Measurements from ENCODE around the gene PPHLN1.

DNA sequence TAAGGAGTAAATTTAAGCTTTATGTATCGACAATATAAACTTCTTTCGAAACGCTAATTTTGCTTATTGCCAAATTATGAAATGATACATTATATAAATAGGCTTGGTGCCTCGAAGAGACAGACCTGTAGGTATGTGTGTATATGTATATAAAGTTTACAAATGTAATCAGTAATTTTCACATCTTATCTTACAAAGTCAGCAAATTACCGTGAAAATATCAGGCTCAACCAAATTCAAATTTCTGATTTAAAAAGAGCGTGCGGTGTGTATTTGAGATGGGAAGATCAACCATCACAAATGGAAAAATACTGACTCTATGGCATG is 678 bp upstream of the PPHLN1 start:
- no peak for TF ChIP-seq POLR2A (IDR thresholded peaks at IDR 0.05)
- TF ChIP-seq, protein P1, sequence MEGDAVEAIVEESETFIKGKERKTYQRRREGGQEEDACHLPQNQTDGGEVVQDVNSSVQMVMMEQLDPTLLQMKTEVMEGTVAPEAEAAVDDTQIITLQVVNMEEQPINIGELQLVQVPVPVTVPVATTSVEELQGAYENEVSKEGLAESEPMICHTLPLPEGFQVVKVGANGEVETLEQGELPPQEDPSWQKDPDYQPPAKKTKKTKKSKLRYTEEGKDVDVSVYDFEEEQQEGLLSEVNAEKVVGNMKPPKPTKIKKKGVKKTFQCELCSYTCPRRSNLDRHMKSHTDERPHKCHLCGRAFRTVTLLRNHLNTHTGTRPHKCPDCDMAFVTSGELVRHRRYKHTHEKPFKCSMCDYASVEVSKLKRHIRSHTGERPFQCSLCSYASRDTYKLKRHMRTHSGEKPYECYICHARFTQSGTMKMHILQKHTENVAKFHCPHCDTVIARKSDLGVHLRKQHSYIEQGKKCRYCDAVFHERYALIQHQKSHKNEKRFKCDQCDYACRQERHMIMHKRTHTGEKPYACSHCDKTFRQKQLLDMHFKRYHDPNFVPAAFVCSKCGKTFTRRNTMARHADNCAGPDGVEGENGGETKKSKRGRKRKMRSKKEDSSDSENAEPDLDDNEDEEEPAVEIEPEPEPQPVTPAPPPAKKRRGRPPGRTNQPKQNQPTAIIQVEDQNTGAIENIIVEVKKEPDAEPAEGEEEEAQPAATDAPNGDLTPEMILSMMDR (IDR thresholded peaks at IDR 0.05), result no peak

Measured in lower leg skin (tissue), 3 donors.